ENCODE measurements around the gene HTT. TPM values are rescaled to one million over a fixed set of nuclear protein-coding genes. Genes with fewer than 3 reads are reported as not detected.

HTT gene
- total RNA-seq, 1 experiment from 2014 or later: 17.2 TPM

DNA sequence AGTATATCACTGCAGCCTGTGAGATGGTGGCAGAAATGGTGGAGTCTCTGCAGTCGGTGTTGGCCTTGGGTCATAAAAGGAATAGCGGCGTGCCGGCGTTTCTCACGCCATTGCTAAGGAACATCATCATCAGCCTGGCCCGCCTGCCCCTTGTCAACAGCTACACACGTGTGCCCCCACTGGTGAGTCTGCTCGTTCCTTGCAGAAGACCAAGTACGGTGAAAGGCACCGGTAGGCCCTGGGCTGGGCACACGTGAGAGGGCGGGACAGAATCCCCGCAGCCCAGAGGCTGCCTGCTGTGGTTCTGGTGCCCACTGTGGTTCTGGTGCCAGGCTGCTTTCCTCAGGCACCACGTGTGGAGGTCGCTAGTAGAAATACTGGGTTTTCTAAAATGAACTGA lies 143.3 kb downstream of the HTT start:
- in situ Hi-C loops (cut with HindIII; ENCODE audit: low pct_unique_long_range_greater_than_20kb, low sequenced_read_pairs): no loop called here
- DNase-seq (ENCODE audit: low read depth, low spot score): no peak

DNA sequence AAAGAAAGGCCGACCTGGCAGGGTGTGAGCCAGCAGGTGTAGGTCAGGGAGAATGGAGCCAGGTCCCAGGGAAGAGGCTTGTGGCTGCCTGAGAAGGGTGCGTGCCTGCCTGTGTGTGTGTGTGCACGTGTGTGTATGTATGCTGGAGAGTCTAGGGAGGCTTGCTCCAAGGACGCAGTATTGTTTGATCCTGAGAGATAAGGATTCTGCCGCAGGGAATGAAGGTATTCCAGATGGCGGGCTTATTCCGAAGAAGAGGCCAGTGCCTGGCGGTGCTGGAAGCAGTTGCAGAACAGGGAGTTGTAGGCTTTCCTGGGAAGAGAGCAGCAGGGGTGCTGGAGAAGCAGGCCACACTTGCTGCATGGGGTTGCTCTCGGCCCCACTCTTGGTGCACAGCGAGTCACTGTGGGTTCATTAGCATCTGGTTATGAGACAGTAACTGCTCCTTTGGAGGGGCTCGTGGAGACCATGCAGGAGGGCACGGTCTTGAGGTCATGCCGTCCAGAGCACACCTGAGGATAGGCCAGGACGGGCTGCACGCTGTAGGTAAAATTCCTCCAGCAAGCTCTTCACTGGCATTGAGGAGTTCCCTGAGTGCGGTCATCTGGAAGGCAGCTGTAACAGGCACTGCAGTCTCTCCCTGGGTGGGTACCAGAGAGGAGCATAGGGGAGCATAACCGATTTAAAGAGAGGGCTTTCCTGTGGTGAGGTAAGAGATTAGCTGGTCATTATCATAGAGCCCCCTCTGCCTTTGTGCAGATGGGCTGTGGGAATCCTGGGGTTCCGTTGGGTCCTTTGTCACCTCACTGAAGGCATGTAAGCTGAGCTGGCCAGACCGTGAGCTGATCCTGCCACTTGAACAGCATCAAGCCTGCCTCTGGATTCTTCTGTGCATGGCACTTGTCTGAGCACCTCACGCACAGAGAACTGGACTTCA lies 144.6 kb downstream of the HTT start:
- in situ Hi-C loops (cut with HindIII; ENCODE audit: low pct_unique_long_range_greater_than_20kb, low sequenced_read_pairs): no loop called here
- DNase-seq (ENCODE audit: low read depth, low spot score): no peak

DNA sequence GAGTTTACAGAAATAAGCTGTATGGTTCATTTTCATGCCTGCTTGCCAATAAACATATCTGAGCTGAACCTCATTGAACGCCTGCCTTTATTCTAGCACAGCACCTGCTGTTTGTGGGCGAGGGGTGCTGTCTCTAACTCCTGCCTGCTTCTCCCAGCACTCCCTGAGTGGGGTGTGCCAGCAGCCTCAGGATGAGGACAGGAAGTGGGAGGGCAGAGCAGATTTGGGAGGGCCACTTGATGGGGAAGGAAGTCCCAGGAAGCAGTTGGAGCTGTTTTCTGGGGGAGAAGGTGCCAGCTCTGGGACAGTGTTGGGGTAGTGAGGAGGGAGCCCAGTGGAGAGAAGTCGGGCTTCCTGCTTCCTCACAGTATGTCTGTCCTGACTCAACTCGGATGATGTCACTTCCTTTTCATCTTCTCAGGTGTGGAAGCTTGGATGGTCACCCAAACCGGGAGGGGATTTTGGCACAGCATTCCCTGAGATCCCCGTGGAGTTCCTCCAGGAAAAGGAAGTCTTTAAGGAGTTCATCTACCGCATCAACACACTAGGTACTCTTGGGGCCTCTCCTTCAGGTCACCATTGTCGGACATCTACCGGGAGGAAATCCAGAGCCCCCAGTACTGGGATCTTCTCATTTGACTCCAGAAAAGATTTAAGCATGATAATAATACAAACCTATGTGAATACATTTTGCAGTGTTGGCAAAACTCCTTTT lies 145.4 kb downstream of the HTT start:
- in situ Hi-C loops (cut with HindIII; ENCODE audit: low pct_unique_long_range_greater_than_20kb, low sequenced_read_pairs): no loop called here
- DNase-seq (ENCODE audit: low read depth, low spot score): no peak

DNA sequence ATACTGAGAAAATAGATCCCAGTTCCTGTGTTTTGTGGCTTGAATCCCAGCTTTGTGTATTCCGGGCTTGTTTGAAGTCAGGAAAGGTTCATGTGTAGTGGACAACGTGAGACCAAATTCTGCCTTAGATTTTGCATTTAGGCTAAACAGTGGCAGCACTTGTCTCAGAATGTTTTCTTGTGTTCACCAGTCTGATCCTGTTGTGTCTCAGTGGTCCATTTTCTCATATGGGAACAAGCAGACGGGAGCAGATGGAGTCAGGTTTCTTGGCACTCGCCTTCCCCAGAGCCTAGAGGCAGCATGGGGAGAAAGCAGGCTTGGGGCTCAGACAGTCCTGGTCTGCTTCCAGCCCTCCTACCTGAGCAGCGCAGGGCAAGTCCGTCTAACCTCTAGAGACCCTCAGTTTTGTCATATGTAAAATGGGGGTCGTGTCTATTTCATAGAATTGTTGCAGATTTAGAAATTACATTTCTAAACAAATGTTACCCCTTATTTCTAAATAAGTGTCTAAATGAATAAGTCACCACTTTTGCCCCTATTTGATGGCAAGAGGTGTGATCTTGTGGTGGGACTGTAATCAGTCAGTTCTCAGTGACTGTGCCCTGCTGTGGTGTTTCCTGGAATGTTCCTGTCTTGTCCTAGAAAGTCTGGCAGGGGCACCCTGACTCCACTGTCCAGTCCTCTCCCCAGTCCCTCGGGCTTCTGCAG lies 146.1 kb downstream of the HTT start:
- no peak for DNase-seq (ENCODE audit: low read depth, low spot score)
- in situ Hi-C loops (cut with HindIII; ENCODE audit: low pct_unique_long_range_greater_than_20kb, low sequenced_read_pairs): no loop called here

DNA sequence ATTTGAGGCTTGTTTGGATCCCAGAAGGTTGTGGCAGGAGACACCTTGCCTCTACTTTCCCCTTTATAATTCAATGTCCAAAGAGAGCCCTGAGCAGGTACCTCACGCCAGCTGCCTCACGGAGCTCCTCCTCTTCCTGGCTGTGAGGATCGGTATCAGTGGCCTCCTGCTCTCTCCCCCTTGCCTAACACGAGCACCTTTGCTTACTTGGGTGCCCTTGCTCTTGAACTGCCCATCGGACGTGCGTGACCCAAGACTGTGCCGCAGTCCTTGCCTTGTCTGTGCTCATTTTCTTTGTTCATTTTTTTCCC lies 146.7 kb downstream of the HTT start:
- no peak for DNase-seq (ENCODE audit: low read depth, low spot score)
- in situ Hi-C loops (cut with HindIII; ENCODE audit: low pct_unique_long_range_greater_than_20kb, low sequenced_read_pairs): no loop called here

DNA sequence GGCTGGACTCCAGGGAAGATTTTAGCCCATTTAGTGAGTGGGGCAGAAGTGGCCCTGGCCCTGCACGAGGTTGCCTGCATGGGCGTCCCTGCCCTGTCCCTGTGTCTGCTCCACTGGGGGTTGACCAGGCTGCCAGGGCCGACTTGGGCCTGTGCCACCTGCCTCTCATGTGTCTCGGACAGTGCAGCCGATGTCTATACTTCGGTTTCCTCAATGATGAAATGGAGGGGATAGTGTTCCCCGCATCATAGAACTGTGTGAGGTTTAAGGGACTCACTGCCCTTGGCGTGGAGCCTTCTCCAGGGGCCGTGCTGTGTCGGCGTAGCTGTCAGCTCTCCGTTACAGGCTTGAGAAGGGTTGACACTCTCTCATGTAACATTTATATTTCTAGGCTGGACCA lies 147.5 kb downstream of the HTT start:
- in situ Hi-C loops (cut with HindIII; ENCODE audit: low pct_unique_long_range_greater_than_20kb, low sequenced_read_pairs): no loop called here

DNA sequence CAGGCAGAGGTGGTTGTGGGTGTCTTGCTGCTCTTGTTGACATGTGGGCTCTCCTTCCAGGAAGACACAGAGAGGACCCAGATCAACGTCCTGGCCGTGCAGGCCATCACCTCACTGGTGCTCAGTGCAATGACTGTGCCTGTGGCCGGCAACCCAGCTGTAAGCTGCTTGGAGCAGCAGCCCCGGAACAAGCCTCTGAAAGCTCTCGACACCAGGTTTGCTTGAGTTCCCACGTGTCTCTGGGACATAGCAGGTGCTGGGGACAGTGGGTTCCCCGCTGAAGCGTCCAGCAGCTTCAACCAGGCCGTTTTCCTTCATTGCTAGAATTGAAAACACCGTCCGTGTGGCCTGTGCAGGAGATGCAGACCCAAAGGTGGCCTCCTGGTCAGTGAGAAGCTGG lies 148.9 kb downstream of the HTT start:
- no peak for DNase-seq (ENCODE audit: low read depth, low spot score)
- in situ Hi-C loops (cut with HindIII; ENCODE audit: low pct_unique_long_range_greater_than_20kb, low sequenced_read_pairs): no loop called here

More for the DNA sequence above, 147.5 kb downstream of the HTT start:
- DNase-seq (ENCODE audit: low read depth, low spot score): no peak

DNA sequence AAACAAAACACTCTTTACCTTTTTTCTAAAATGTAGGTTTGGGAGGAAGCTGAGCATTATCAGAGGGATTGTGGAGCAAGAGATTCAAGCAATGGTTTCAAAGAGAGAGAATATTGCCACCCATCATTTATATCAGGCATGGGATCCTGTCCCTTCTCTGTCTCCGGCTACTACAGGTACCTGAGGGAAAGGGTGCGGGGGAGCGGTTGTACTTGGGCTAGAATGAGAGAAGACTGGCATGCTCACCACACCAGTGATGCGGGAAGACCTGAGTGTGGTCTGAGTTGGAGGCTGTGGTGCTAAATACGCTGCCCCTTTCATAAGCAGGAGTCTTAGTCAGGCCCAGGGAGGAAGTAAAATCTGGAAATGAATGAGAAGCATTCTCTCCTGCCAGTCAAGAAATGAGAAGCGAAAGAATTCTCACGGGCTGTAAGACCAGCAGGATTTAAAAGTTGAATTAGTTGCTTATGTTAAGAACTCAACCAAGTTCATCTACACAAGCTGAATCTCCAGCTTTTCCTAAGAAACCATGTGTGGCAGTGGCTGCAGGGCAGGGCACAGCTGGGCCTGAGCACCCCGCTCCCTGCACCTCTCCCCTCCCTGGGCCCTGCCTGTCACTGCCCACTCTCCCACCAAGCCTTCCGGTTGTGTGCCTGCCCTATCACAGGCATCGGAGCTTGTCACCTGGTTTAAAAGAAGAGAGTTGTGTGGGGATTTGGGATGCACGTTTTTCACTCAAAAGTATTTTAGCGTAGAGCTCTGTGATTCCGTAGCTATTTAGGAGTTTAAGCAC lies 149.7 kb downstream of the HTT start:
- no peak for DNase-seq (ENCODE audit: low read depth, low spot score)
- in situ Hi-C loops (cut with HindIII; ENCODE audit: low pct_unique_long_range_greater_than_20kb, low sequenced_read_pairs): no loop called here

DNA sequence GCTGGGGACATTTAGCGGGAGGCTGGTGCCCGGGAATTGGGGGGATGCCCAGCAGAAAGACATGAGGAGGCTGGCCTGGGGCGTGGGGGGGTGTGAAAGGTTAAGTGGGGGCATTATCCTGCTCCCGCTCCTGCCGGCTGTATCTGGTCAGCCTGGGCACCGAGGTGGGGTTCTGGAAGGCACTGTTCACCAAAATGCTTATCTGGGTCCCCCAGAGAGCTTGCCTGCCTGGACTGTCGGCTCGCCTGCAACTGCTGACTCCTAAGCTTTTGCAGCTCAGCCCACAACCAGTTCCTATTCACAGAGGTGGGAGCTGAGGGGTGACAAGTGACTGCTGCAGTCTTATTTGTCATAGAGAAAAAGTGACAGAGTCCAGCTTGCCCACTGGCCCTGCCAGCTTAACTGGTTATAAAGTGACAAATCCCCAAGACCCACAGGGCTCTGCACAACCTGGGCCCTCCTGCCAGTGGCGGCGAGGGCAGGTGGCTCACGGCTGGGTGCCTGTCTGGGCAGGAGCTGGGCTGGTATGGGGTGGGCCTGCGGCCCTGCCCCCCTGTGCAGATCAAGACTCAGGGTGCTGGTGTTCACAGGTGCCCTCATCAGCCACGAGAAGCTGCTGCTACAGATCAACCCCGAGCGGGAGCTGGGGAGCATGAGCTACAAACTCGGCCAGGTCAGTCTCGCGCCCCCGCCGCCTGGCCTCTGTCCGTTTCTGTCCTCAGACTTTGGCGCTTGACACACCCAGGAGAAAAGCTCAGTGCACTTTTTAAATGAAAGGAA lies 150.8 kb downstream of the HTT start:
- in situ Hi-C loops (cut with HindIII; ENCODE audit: low pct_unique_long_range_greater_than_20kb, low sequenced_read_pairs): no loop called here
- no peak for DNase-seq (ENCODE audit: low read depth, low spot score)

DNA sequence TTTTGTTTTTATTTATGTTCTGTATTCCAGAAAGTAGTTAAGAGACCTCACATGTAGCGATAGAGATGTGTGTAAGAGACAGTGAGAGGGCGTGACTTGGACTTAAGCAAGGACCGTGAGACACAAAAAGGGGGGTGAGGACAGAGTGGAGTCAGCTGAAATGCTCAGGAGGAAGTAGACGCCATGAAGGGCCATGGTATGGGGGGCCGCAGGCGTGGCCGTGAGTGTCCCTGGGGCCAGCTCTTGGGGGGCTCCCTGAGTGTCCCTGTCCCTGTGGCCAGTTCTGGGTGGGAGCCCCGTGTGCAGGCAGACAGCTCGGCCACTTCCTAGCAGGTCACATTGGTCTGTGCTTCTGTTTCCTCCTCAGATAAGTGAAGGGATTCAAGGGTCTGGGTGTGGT lies 151.5 kb downstream of the HTT start:
- in situ Hi-C loops (cut with HindIII; ENCODE audit: low pct_unique_long_range_greater_than_20kb, low sequenced_read_pairs): no loop called here
- DNase-seq (ENCODE audit: low read depth, low spot score): no peak

DNA sequence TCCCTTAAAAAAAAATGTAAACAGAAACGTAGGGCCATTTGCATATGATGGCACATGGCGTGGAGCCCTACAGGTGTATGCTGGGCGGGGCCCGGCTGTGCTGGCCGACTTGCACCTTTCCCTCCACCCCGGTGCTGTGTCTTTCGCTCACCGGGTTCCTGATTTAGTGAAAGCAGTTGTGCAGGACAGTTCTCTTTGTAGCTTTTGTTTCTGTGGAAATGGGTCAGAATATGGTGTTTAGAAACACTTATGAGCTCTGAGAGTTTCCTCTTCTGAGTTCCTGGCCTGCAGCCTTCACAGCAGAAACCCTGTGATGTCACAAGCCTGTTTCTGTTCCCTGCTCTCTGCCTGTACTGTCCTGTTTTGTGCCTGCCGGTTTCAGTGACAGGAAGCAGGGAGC lies 152.0 kb downstream of the HTT start:
- no peak for DNase-seq (ENCODE audit: low read depth, low spot score)
- in situ Hi-C loops (cut with HindIII; ENCODE audit: low pct_unique_long_range_greater_than_20kb, low sequenced_read_pairs): no loop called here

DNA sequence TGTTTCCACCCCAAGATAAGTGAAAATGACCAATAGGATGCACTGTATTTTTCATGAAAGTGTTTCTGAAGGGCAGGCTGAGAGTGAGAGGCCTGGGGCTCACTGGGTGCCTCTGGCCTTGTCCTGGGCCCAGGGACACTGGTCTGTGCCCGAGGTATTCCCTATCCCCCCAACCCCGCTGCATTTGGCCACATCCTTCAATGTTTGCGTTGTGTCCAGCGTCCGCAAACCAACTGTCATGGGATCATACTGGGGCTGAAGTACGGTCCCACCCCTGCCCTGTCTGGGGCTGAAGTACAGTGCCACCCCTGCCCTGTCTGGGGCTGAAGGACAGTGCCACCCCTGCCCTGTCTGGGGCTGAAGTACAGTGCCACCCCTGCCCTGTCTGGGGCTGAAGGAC lies 152.5 kb downstream of the HTT start:
- DNase-seq (ENCODE audit: low read depth, low spot score): no peak
- in situ Hi-C loops (cut with HindIII; ENCODE audit: low pct_unique_long_range_greater_than_20kb, low sequenced_read_pairs): no loop called here

DNA sequence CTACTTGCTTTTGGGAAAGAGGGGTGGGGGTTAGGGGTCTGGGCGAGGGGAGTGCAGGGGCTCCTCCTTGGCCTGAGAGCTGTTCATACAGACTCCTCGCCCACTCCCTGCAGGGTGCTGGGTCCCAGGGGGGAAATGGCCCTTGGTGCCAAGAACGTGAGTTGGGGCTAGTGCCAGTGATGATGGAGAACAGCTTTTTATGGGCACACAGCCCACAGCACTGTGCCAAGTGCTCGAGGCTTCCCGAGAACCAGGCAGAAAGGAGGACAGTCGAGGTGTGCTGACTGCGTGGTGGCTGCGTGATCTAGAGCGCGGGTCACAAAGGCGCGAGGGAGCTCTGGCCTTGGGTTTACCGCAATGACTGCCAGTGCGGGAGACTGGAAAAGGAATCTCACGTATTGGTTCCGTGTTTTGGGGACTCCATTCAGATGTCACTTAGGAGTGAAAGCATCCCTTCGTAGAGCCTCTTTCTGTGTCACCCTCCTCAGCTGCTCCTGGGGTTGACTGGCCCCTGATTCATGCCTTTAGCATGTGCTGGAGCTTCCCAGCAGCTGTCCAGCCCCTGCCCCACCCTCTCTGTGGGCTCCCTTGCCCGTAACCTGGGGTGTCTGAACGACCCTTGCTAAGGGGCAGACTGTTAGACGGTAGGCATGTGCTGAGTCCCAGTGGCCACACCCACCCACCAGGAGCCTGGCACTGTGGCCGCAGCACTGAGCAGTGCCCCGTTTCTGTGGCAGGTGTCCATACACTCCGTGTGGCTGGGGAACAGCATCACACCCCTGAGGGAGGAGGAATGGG lies 153.6 kb downstream of the HTT start:
- DNase-seq (ENCODE audit: low read depth, low spot score): no peak
- in situ Hi-C loops (cut with HindIII; ENCODE audit: low pct_unique_long_range_greater_than_20kb, low sequenced_read_pairs): no loop called here

DNA sequence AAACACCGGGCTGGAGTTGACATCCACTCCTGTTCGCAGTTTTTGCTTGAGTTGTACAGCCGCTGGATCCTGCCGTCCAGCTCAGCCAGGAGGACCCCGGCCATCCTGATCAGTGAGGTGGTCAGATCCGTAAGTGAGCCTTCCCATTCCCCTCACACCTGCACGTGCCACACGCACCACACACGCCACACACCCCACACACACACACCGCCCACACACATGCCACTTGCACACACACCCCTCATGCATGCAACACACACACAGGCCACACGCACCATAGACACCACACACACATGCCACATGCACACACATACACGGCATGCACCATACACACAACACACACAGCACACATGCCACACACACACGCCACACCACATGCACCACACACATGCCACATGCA lies 154.4 kb downstream of the HTT start:
- in situ Hi-C loops (cut with HindIII; ENCODE audit: low pct_unique_long_range_greater_than_20kb, low sequenced_read_pairs): no loop called here
- DNase-seq (ENCODE audit: low read depth, low spot score): no peak

DNA sequence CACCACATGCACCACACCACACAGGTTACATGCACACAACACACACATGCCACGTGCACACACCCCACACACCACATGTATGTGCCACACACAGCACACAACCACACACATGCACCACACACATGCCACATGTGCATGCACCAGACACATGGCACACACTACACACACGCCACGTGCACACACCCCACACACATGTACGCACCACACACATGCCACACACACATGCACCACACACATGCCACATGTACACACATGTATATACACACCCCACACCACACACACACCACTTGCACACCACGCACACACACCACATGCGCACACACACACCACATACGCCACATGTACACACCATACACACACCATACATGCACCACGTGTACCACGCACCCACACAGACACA lies 154.8 kb downstream of the HTT start:
- no peak for DNase-seq (ENCODE audit: low read depth, low spot score)
- in situ Hi-C loops (cut with HindIII; ENCODE audit: low pct_unique_long_range_greater_than_20kb, low sequenced_read_pairs): no loop called here

DNA sequence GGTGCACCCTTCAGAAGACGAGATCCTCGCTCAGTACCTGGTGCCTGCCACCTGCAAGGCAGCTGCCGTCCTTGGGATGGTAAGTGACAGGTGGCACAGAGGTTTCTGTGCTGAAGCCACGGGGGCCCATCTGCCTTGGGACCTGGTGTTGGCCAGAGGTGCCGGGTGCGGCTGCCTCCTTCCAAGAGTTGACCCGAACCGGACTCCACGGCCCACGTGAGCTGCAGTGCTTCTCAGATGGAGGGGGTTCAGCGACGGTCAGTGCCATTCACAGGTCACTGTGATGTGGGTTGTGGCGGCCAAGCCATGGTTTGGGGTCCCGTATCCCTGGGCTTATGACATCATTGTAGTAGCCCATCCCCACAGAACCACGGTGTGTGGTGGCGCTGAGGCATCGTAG lies 155.5 kb downstream of the HTT start:
- in situ Hi-C loops (cut with HindIII; ENCODE audit: low pct_unique_long_range_greater_than_20kb, low sequenced_read_pairs): no loop called here
- no peak for DNase-seq (ENCODE audit: low read depth, low spot score)
